Cardiac muscle cell (in vitro differentiated cells and primary cell): ENCODE measurements around the gene DNTTIP2. TPM values are rescaled to one million over a fixed set of nuclear protein-coding genes. Genes with fewer than 3 reads are reported as not detected.
A peak's percentile ranks its signal among the peaks of the same experiment; 100 is the strongest.
"Not testable (repeated sequence)": the region's sequence is repeated elsewhere in the genome, so short reads cannot be mapped to it uniquely, and the experiment has no call there.

Experiments used
- DNase-seq, 2 donors: peaks; one replicate each; pipeline versions ENCODE4 v3.0.0 to v3.0.0-alpha.2; 2010 to 2017; ENCODE audit warnings: low read depth in 1 of 2, low spot score in 1 of 2
- H3K27ac ChIP-seq: fragments of 200-600 bp; sonication (generic); 2 replicates; pipeline ENCODE4 v1.5.1; 2016
- H3K27me3 ChIP-seq: fragments of 200-600 bp; sonication (generic); 2 replicates; pipeline ENCODE4 v1.6.0; 2016; ENCODE audit warnings: control low read depth
- H3K36me3 ChIP-seq: fragments of 200-600 bp; sonication (generic); 2 replicates; pipeline ENCODE4 v1.5.1; 2016; ENCODE audit warnings: control low read depth
- H3K4me1 ChIP-seq: fragments of 200-600 bp; sonication (generic); 2 replicates; pipeline ENCODE4 v1.8.1; 2017; ENCODE audit warnings: low read depth, mild to moderate bottlenecking, mixed run types
- H3K4me3 ChIP-seq: fragments of 200-600 bp; sonication (generic); 2 replicates; pipeline ENCODE4 v1.5.1; 2016; ENCODE audit warnings: mild to moderate bottlenecking
- H3K9me3 ChIP-seq: fragments of 200-600 bp; sonication (generic); 2 replicates; pipeline ENCODE4 v1.5.1; 2017; ENCODE audit warnings: low read depth, mild to moderate bottlenecking, control low read depth
- polyA plus RNA-seq: library from polyadenylated mRNA; unstranded; fragments of >200 nt; fragmentation: Nextera tagmentation; extraction: Ambion mirVana; gene quantifications from 2 replicates; pipeline ENCODE4 v1.2.1, GENCODE V29; 2016
- total RNA-seq: library from RNA; depleted of rRNA; stranded (reverse); fragments of >200 nt; gene quantifications from 2 replicates; pipeline ENCODE4 v1.2.3, GENCODE V29; 2016
- TF ChIP-seq, protein P1 (sequence below): IDR thresholded peaks from 2 replicates; pipeline ENCODE4 v1.5.1; 2012; ENCODE audit warnings: low read depth, mild to moderate bottlenecking, low read length

Gene DNTTIP2
- total and polyA plus RNA-seq, 2 experiments from 2014 or later = 13.9 to 38.5 TPM

- no peaks in the 10 kb centered on the region for H3K4me1 ChIP-seq
- H3K9me3 ChIP-seq = no peaks in the 10 kb centered on the region
- H3K36me3 ChIP-seq = no peaks in the 10 kb centered on the region
- no peak for DNase-seq
- H3K27ac ChIP-seq = no peak overlapping the region
- TF ChIP-seq, protein P1, sequence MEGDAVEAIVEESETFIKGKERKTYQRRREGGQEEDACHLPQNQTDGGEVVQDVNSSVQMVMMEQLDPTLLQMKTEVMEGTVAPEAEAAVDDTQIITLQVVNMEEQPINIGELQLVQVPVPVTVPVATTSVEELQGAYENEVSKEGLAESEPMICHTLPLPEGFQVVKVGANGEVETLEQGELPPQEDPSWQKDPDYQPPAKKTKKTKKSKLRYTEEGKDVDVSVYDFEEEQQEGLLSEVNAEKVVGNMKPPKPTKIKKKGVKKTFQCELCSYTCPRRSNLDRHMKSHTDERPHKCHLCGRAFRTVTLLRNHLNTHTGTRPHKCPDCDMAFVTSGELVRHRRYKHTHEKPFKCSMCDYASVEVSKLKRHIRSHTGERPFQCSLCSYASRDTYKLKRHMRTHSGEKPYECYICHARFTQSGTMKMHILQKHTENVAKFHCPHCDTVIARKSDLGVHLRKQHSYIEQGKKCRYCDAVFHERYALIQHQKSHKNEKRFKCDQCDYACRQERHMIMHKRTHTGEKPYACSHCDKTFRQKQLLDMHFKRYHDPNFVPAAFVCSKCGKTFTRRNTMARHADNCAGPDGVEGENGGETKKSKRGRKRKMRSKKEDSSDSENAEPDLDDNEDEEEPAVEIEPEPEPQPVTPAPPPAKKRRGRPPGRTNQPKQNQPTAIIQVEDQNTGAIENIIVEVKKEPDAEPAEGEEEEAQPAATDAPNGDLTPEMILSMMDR = no peak
- no peak overlapping the region for H3K4me3 ChIP-seq
- H3K27me3 ChIP-seq = no peaks in the 10 kb centered on the region
These were observed 25.1 kb downstream of the DNTTIP2 start for GRCh38 chr1:93853940-93854339.

- no peak overlapping the region for H3K4me3 ChIP-seq
- TF ChIP-seq, protein P1 = no peak
- no peaks in the 10 kb centered on the region for H3K9me3 ChIP-seq
- H3K4me1 ChIP-seq = no peaks in the 10 kb centered on the region
- no peaks in the 10 kb centered on the region for H3K36me3 ChIP-seq
- no peak for DNase-seq
- H3K27ac ChIP-seq = no peak overlapping the region
- H3K27me3 ChIP-seq = no peaks in the 10 kb centered on the region
These were observed 27.1 kb downstream of the DNTTIP2 start for GRCh38 chr1:93851878-93852277.

DNA sequence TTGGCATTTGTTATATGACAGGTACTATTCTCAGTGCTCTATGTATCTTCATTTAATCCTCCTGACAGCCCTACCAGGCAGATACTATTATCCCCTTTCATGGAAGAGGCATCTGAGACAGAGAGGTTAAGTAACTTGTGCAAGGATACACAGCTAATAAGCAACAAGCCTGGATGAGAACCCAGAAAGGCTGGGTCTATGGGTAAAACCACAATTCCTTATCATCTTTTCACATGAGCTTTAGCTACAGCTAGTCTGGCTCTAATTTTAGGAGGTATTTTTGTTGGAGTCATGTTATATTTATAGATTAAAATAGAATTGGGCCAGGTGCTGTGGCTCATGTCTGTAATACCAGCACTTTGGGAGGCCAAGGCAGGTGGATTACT, 27.7 kb downstream of the DNTTIP2 start:
- no peaks in the 10 kb centered on the region for H3K4me1 ChIP-seq
- TF ChIP-seq, protein P1 = no peak
- no peak for DNase-seq
- no peaks in the 10 kb centered on the region for H3K27me3 ChIP-seq
- no peak overlapping the region for H3K4me3 ChIP-seq
- no peaks in the 10 kb centered on the region for H3K9me3 ChIP-seq
- no peaks in the 10 kb centered on the region for H3K36me3 ChIP-seq
- H3K27ac ChIP-seq = no peak overlapping the region

DNA sequence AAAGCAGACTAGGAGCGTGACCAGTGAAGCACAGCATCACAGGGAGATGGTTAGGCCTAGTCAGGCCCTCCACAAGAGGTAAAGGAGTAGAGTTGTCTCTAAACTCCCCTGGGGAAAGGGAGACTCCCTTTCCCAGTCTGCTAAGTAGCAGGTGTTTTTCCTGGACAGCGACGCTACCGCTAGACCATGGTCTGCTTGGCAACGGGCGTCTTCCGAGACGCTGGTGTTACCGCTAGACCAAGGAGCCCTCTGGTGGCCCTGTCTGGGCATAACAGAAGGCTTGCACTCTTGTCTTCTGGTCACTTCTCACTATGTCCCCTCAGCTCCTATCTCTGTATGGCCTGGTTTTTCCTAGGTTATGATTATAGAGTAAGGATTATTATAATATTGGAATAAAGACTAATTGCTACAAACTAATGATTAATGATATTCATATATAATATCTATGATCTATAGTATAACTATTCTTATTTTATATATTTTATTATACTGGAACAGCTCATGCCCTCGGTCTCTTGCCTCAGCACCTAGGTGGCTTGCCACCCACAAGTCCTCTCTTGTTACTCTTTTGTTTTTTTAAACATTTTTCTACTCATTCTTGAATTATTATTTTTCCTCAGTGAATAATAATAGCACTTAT, 28.2 kb downstream of the DNTTIP2 start:
- not testable (repeated sequence) for H3K36me3 ChIP-seq, H3K4me3 ChIP-seq, H3K9me3 ChIP-seq, H3K27me3 ChIP-seq, H3K27ac ChIP-seq, H3K4me1 ChIP-seq
- DNase-seq = peak; percentile 31 to 76
- TF ChIP-seq, protein P1 = peak; percentile 57

DNA sequence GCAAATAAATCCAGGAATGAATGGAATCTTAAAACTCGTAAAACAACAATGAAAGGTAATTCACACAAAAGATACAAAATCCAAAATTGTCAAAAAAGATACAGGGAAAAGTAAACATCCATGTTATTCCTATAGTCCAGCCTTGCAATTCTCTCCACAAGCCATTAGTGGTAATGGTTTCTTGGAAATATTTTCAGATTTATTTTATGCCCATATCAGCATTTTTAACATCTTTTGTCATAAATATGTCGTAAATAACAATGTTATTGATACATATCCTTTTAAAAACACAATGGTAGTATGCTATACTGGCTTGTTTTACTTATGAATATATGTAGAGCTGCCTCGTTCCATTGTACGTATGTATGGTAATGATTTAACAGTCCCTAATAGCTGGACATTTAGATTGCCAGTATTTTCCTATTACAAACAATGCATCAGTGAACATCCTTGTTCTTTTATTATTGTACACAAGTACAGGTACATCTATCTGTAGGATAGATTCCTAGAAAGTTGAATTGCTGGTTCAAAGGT, 30.6 kb downstream of the DNTTIP2 start:
- peak overlapping the region; percentile 86 for H3K27ac ChIP-seq

More for the DNA sequence above, 30.6 kb downstream of the DNTTIP2 start:
- Histone ChIP-seq H3K4me3 (peak overlapping the region; percentile 75), H3K36me3 (no peaks in the 10 kb centered on the region), H3K9me3 (no peaks in the 10 kb centered on the region), H3K4me1 (no peaks in the 10 kb centered on the region), H3K27me3 (no peaks in the 10 kb centered on the region)
- no peak for DNase-seq
- TF ChIP-seq, protein P1 = no peak
